ENCODE results near the gene NAIF1.

DNA sequence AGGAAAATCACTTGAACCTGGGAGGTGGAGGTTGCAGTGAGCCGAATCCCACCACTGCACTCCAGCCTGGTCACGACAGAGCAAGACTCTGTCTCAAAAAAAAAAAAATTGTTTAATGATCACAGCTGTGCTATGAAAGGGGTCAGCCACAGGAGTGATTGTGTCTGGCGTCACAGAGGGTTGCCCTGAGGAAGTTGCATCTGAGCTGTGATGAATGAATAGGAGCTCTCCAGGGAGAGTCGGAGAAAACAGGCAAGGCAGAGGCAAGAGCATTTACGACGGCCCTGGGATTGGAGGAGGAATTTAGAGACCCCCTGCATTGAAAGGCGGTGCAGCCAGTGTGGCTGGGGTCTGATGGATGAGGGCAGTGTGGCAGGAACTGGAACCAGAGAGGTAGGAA lies 25.1 kb downstream of the NAIF1 start:
- TF ChIP-seq, protein P1, sequence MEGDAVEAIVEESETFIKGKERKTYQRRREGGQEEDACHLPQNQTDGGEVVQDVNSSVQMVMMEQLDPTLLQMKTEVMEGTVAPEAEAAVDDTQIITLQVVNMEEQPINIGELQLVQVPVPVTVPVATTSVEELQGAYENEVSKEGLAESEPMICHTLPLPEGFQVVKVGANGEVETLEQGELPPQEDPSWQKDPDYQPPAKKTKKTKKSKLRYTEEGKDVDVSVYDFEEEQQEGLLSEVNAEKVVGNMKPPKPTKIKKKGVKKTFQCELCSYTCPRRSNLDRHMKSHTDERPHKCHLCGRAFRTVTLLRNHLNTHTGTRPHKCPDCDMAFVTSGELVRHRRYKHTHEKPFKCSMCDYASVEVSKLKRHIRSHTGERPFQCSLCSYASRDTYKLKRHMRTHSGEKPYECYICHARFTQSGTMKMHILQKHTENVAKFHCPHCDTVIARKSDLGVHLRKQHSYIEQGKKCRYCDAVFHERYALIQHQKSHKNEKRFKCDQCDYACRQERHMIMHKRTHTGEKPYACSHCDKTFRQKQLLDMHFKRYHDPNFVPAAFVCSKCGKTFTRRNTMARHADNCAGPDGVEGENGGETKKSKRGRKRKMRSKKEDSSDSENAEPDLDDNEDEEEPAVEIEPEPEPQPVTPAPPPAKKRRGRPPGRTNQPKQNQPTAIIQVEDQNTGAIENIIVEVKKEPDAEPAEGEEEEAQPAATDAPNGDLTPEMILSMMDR (IDR thresholded peaks at IDR 0.05): no peak
- no peak for TF ChIP-seq EZH2 (IDR thresholded peaks at IDR 0.05)
- no peak for TF ChIP-seq EZH2phosphoT487 (IDR thresholded peaks at IDR 0.05)
